ENCODE data around the gene GRB14.
"Not testable (repeated sequence)": the region's sequence is repeated elsewhere in the genome, so short reads cannot be mapped to it uniquely, and the experiment has no call there.

Gene GRB14

DNA sequence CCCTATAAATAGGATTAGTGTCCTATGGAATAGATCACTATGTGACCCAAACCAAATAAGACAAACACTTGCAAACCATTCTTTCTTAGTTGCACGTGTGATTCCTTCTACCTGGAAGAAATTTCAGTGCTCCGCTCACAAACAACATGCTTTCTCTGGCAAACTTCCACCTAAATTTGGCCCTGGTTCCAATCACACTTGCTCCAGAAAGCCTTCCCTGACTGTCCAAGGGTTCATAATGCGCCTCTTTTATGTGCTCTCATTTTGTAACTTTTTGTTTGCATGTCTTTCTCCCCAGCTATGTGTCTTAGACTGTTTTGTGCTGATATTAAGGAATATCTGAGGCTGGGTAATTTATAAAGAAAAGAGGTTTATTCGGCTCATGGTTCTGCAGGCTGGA is 69.8 kb downstream of the GRB14 start:
- no peak for DNase-seq

DNA sequence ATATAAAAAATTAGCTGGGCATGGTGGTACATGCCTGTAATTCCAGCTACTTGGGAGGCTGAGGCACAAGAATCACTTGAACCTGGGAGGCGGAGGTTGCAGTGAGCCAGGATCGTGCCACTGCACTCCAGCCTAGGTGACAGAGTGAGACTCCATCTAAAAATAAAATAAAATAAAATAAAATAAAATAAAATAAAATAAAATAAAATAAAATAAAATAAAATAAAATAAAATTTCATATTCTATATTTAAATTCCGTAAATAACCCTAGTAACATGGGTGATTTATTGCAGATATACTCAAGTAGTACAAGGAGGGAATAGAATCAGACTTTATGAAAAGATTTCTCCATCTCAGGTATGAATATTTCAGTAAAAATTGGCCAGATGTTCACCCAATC is 71.6 kb downstream of the GRB14 start:
- DNase-seq: not testable (repeated sequence)

DNA sequence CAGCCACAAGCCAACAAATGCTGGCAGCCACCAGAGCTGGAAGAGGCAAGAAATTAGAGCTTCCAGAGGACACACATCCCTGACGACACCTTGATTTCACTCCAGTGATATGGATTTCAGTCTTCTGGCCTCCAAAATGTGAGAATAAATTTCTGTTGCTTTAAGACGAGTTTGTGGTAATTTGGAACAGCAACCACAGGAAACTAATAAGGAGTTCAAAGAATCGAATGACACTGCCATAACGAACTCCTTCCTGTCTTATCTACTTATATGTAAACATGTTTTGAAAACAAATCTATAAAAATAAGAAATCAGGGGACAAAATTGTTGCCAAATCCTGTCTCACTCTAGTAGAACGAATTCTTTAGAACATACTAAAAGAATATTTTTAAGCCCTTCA is 75.8 kb downstream of the GRB14 start:
- DNase-seq: no peak

DNA sequence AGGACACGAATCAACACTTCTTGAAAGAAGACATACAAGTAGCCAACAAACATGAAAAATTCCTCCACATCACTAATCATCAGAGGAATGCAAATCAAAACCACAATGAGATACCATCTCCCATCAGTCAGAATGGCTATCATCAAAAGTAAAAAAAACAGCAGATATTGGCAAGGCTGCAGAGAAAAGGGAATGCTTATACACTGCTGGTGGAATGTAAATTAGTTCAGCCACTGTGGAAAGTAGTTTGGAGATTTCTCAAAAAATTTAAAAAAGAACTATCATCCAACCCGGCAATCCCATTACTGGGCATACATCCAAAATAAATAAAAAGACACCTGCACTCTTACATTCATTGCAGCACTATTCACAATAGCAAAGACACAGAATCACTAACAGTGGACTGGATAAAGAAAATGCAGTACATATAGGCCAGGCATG is 78.7 kb downstream of the GRB14 start:
- DNase-seq: no peak

DNA sequence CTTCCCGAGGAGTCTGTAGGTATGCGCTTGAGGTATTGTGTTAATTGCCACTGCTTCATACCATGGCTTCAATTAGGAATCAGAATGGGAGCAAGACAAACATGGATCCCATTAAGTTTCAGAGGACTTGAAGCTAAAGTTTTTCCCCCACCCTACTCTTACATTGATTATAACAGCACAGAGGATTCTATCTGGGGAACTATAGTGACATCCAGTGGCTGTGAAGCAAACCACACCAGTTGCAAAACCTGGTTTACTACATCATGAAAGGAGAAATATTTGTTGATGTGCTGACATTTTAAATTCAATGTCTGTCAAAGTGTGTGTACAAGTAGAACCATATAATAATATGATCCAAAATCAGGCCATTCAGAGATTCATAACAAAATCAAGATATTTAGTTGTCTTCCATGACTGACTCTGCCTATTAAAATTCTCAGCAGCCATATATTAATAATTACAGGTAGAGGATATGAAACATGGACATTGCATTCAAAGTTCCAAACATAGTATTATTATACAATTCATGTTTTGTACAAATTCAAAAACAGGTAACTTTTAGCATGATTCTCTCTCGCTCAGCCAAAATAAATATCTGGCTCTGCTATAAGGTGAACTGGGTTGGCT is 82.9 kb downstream of the GRB14 start:
- no peak for DNase-seq

DNA sequence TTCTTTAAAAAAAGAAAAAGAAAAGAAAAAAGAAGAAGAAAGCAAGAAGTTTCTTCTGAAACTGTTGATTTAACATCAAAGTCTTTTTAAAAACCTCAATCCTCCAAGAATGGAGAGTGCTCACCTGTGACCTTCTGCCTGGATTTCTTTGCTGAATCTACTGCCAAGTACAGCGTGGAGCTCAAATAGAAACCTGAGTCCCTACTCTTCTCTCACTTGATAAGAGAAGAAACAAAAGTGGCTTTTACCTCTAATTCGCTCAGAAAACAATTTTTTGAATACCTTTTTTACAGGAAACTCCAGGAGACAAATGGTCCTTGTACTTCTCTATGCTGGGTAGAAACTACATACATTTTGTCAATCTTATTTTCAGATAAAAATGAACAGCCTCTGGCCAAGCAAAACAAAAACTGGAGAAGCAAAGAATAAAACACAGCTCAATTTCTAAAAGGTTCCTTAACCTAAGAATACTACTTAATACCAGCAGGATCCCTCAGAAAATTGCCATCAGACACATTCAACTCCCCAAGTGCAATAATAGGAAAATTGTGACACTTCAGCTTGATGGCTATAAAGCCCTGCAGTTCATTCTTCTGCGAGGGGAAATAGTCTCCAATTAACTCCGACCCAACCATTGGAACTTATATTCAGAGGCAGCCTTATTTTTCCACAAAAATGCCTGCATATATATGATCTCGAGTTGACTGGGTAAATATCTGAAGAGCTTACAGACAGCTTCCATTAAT is 85.8 kb downstream of the GRB14 start:
- no peak for DNase-seq

DNA sequence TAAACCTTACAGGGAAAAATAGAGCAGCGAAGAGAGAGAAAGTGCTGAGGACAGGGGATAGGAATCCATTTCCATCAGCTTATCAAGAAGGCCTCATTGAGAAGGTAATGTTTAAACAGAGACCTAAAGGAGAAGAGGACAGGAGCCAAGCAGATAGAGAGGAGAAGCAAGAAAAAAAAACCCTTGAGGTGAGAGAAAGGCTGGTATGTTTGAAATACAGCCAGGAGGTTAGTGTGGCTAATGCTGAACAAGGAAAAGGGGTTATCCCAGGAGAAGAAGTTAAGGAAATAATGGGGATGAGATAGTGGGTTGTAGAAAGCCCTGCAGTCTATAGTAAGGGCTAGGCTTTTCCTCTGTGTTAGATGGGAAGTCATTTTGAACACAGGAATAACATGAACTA is 90.8 kb downstream of the GRB14 start:
- no peak for DNase-seq

DNA sequence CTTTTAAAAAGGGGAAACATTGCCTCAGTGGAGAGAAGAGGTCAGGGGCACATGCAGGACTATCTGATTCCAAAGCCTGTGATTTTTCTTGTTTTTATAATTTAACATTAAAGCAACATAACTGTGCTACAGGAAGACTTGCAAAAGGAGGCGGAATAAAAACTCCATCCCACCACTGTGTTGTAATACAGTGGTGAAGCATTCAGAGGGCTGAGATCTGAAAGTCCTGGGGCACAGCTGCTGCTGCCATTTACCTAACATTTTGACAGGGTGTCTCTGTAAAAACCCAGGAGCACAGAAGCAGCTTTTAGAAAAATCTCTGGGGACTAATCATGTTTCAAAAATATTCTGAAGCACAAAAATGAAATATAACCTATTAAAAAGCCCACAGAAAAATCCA is 97.6 kb downstream of the GRB14 start:
- no peak for DNase-seq

DNA sequence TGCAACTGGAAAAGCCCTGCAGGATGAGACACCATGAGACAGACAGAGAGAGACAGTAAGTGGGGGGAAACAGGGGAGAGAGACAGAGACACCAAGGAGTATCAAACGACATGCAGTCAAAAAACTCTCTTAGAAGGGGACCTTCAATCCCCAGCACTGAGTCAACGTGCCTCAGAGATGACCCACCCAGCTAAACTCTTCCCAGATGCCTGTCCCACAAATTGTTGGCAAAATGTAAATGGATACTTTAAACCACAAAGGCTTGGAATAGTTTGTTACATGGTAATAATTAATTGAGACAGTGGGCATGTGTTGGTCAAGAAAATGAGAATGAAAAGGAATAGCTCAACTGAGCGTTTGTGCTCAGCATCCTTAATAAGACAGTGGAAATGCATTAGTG is 98.3 kb downstream of the GRB14 start:
- no peak for DNase-seq

DNA sequence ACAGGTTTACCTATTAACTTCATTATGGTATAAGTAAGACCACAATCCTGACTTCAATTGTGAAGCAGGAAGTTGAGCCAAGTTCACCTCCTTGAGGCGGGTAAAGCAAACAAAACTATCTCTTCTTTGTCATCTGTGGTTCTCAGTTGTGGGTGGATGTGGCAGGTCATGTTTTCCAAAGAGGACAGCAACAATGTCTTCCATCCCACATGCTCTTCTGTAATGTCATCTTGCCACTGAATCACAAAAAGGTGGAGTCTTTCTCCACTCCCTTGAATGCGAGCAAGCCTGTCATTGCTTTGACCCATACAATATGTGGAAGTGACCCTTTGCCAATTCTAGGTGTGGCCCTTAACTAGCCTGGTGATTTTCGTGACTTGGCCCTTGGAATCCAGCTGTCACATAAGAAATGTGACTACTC is 98.7 kb downstream of the GRB14 start:
- DNase-seq: no peak

DNA sequence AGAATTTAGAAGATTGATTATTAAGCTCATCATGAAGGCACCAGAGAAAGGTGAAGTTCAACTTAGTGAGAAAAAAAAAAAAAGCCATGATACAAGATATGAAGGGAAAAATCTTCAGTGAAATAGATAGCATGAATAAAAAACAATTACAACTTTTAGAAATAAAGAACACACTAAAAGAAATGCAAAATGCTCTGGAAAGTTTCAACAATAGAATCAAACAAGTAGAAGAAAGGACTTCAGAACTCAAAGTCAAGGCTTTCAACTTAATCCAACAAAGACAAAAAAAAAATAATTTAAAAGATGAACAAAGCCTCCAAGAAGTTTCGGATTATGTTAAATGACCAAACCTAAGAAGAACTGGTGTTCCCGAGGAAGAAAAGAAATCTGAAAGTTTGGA is 105.5 kb downstream of the GRB14 start:
- no peak for DNase-seq

DNA sequence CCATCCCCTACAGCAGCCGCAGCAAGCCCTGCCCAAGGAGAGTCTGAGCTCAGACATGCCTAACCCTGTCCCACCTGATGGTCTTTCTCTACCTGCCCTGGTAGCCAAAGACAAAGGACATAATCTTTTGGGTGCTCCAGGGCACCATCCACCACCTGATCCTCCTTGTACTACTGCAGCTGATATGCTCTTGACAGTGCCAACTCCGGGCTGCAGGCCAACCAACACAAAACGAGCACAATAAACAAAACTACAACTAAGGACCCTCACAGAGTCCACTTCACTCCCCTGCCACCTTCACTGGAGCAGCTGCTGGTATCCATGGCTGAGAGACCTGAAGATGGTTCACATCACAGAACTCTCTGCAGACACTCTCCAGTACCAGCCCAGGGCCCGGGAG is 106.3 kb downstream of the GRB14 start:
- no peak for DNase-seq

DNA sequence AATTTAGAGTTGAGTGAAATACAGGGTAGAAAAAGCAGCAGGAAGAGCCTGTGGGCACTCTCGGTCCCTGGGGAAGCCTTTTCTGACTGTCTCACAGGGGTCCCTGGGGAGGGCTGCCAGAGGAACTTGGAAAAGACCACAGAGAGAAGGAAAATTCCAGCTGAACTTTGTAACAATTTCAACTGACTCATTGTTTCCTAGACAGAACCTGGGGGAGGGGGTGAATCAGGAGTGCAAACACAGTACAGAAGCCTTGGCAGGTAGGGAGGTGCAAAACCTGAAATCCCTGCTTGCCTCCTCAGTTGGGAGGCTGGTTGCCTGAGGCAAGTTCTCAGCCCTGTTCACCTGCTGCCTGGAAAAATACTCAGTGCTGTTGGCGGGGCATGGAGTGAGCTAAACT is 106.8 kb downstream of the GRB14 start:
- no peak for DNase-seq

DNA sequence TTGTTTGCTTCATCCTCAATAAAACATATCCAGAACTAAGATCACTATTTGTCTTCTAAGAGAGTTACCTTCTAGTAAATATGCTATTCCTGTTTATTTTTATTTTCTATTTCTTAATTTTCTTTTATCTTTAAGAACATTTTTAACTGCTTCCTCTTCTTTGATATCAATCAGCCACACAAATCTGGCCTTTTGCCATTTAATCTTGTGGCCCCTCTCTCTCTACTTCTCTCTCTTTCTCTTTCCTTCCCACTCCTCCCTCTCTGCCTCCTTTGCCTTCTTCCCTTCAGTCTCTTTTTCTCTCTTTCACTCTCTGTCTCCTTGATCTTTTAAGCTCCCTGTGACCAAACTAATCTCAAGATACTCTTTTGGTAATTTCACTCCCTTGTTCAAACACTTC is 108.4 kb downstream of the GRB14 start:
- no peak for DNase-seq

DNA sequence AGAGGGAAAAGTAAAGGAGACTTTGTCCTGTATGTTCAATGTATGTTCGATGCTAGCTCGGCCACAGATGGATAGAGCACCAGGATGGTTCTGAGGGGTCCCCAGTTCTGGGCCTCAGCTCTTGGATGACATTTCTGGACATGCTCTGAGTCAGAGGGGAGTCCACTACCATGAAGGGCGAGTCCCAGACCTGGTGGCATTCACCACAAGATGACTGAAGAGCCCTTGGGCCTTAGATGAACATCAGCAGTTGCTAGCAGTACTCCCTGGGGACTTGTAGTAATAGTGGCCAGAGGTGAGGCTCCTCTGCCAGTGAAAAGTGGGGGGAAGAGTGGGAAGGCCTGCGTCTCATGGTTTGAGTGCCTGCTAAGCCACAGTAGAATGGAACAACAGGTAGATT is 109.5 kb downstream of the GRB14 start:
- DNase-seq: no peak

DNA sequence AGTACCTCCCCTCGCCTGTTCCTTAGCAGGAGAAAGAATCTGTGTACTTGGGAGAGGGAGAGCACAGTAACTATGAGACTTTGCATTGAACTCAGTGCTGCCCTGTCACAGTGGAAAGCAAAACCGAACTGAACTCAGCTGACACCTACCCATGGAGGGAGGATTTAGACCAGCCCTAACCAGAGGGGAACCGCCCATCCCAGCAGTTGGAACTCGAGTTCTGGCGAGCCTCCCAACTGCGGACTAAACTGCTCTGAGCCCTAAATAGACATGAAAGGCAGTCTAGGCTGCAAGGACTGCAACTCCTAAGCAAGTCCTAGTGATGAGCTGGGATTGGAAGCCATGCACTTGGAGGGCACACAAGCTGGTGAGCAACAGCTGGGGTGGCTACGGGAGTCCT is 110.4 kb downstream of the GRB14 start:
- DNase-seq: no peak

DNA sequence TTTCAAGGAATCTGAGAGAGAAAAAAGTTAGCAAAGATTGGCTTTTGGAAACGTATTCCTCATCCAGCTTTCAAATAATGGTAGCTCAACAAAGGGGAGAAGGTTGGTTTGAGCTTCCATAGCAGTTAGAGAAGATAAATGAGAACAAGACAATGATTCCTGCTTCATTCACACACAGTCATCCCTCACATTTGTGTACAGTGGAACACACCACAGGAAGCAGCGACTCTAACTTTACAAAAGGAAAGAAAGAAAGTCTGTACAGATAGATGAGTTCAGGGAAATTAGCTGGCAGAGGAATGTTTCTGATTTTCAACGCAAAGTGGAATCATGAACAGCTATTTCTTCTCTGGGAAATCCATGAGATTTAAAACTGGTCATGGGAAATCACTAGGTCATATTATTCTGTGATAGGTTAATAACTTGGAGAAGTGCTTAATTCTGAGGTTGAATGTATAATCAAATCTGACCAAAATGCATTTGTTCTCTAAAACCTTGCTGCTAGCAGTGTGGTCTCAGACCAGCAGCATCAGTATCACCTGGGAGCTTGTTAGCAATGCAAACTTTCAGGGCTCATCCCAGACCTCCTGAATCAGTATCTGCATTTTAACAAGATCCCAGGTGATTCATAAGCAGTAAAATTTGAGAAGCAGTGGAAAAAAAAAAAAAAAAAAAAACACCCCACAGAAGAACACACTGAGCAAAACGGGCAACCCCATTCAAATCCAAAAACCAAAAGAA is 112.0 kb downstream of the GRB14 start:
- no peak for DNase-seq

DNA sequence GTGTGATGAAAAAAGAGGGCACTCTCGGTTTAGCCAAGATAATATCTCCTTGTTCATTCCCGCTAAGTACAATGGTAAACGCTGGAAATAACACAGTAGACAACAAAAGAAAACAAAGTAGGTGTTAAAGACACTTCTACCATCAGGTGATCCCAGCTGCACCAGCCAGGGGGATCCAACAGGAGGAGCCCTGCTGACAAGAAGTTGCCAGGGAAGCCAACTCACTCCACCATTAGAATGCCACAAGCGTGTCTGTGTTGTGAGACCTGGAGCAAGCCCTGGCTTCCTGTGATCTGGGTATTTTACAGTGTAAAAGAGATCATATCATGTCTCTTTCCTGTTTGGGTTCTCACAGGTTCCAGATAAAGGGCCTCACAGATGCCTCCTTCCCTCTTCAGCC is 117.0 kb downstream of the GRB14 start:
- DNase-seq: no peak

DNA sequence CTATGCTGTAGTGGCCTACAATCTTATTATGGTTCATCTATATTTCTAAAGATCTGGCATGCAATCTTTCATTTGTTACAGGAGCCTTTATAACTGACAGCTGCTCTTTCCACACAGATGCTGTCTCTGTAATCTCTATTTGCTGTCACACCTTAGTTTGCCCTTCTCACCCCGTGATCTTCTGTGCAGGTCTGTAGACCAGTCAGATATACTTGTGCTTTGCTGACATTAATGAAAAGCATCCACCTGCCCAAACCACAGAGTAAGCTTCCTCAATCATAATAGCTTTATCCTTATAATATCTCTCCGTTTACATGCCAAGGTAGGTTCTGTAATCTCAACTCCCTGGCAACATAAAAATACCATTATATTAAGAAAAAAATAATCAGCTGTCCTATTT is 122.4 kb downstream of the GRB14 start:
- DNase-seq: no peak

DNA sequence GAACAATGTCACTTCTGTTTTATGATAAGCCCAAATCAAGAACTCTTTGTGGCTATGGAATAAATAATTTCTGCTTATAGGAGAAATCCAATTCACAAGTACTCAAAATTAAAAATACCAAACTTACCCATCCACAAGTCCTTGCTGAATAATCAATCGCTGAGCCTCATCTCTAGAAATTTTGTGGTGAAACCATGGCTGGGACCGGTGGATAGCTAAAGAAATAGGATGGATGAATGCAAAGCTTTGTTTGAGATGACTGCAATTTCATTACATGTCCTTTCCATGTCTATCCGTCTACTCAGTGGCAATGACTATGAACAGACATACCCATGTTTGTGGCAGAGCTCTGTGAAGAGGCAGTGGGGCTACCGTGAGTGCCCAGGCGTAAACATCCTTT is 124.4 kb downstream of the GRB14 start:
- no peak for DNase-seq

DNA sequence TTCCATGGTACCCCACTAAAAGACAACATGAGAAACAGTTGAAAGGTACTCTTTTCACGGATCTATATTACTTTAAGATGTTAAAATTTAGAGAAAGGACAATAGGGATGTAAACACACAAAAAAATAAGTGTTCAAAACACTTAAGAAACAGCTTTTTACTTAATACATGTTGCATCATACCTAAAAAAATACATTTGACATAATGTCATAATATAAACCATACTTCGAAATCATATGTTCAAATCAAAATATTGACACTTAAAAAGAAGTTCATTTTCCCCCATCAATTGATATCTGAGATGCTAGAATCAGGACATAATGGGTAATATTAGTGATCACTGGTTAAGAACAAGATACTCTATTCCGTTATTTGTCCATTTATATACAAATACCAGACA is 124.9 kb downstream of the GRB14 start:
- no peak for DNase-seq

DNA sequence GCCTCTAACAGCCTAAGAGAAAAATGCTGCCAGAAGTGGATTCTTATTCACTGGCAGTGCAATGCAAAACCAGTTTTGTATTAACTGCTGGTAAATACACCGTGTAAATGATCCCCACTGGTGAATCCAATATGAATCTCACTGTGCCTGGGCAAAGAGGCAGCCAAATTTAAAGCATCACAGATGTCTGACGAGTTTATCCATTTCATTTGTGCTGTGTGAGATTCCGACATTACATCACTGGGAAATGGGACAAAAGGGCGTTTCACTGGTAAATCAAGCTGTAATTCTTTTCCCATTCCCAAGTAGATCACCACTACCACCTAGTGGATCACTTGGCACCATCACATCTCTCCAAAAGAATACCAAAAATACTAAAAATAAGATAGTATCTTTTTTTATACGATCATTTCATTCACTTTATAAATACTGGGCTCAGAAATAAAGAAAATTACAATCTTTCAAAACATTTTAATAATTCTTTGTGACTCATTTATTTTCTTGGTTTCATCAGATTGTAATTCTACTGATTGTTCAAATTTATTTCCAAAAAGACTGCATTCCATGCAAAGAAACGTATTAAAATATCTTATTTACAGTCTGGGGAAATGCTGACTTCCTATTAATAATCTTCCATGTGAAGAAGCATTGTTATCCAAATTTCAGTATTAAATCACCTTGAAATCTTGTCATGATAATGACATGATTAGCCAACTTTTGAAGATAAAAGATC is 125.6 kb downstream of the GRB14 start:
- DNase-seq: no peak

DNA sequence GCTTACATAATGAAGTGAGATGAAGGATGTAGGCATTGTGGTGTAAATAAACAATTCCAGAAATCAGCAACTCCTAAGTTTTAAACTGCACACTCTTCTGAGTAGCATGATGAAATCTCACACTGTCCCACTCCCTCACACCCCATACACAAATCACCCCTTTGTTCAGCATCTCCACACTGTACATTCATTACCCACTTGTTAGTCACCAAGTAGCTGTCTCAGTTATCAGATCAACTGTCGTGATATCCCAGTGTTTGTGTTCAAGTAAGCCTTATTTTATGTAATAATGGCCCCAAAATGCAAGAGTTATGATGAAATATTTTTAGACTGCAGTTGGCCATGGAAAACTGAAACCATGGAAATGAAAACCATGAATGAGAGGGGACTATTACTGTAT is 135.7 kb downstream of the GRB14 start:
- DNase-seq: no peak
